Measurements from ENCODE around the gene PCDHGA6. TPM values are rescaled to one million over a fixed set of nuclear protein-coding genes. Genes with fewer than 3 reads are reported as not detected.

Gene PCDHGA6
- total and polyA plus RNA-seq, 9 of the 15 experiments (the other 6 are each of a cell fraction or from before 2014, with no cell fraction given), result 0.01 to 0.18 (median 0.09) TPM; not detected in 1

- Histone ChIP-seq H3K36me3 (ENCODE audit: control insufficient read depth, insufficient read depth, low read length) (no peaks in the 10 kb centered on the region), H3K4me2 (ENCODE audit: insufficient read depth, low read length) (no peak overlapping the region), H2AFZ (ENCODE audit: low read depth, low read length) (no peak overlapping the region), H4K20me1 (replicated peaks; ENCODE audit: control insufficient read depth, insufficient read depth, low read length) (no peaks in the 10 kb centered on the region), H3K4me3 (no peak overlapping the region), H3K27ac (ENCODE audit: extremely low read depth, low read depth, low read length) (no peak overlapping the region), H3K27me3 (ENCODE audit: control insufficient read depth in 2 of 2, insufficient read depth in 2 of 2, low read length in 2 of 2) (peaks cover 4 to 38% of the 10 kb centered on the region in 2 experiments; a peak in 4 of 5 replicates), H3K9ac (ENCODE audit: insufficient read depth in 1 of 2, low read depth in 2 of 2, low read length in 2 of 2) (no peak overlapping the region), H3K4me1 (replicated peaks in 1 of 2; ENCODE audit: control insufficient read depth in 2 of 2, insufficient read depth in 2 of 2, low read length in 2 of 2) (peaks cover 0 to 7% of the 10 kb centered on the region in 2 experiments; a peak in 1 of 5 replicates), H3K79me2 (ENCODE audit: control insufficient read depth, insufficient read depth, low read length) (no peaks in the 10 kb centered on the region), H3K9me1 (ENCODE audit: control insufficient read depth, insufficient read depth, low read length) (no peaks in the 10 kb centered on the region), H3K9me3 (replicated peaks; ENCODE audit: control insufficient read depth, insufficient read depth, low read depth, low read length) (no peaks in the 10 kb centered on the region)
- in situ Hi-C loops (cut with MboI), result no loop called here
- BruUV-seq (replicated peaks), result no TSS peak
- DNase-seq (ENCODE audit: extremely low read depth in 1 of 4, low spot score in 3 of 4) (no peak), FAIRE-seq (no peak), ATAC-seq (no peak)
- ChIA-PET CTCF (ENCODE audit: low intra/inter-chr PET ratio) (interaction anchor here (1.3 kb wide), 1 partner anchor 140 kb away, joined by 3 read pairs; no protein-coding TSS in a partner anchor), POLR2A (interaction anchor here (0.6 kb wide), 1 partner anchor 206 kb away, joined by 5 read pairs; no protein-coding TSS in a partner anchor)
- intact Hi-C loops (cut with micrococcal nuclease), result loop anchor here (5.0 kb wide), 1 partner anchor 47 kb away; no protein-coding TSS in a partner anchor
- TF ChIP-seq ZNF23 (CRISPR knock-in tag; IDR thresholded peaks at IDR 0.05), result no peak
- TF ChIP-seq NCOA2 (IDR thresholded peaks at IDR 0.05; ENCODE audit: partially characterized antibody in 2 of 2), result no peak
- TF ChIP-seq CEBPG (CRISPR knock-in tag; IDR thresholded peaks at IDR 0.05), result no peak
- no peak for TF ChIP-seq CEBPG (tag; conservative IDR thresholded peaks at IDR 0.05 in 1 of 2, IDR thresholded peaks at IDR 0.05 in 1 of 2)
- no peak for TF ChIP-seq ZZZ3 (IDR thresholded peaks at IDR 0.05)
- TF ChIP-seq SAP30 (IDR thresholded peaks at IDR 0.05; ENCODE audit: borderline replicate concordance, insufficient read depth, low read depth, low read length, poor library complexity, severe bottlenecking), result no peak
- TF ChIP-seq ZNF197 (CRISPR knock-in tag; IDR thresholded peaks at IDR 0.05; ENCODE audit: low read depth), result no peak
- TF ChIP-seq RBM17 (IDR thresholded peaks at IDR 0.05; ENCODE audit: borderline replicate concordance, low read depth, low read length), result no peak
- 6% methylated on average over 14 of the region's 14 CpGs for WGBS (ENCODE audit: insufficient coverage, low coverage, missing lambda C conversion rate)
Measured at GRCh38 chr5:141374627-141375026, 936 bp downstream of the PCDHGA6 start.
